HCT116 (cell line): ENCODE data around the gene SUPT3H. TPM values are rescaled to one million over a fixed set of nuclear protein-coding genes. Genes with fewer than 3 reads are reported as not detected.

Source experiments
- ATAC-seq: fragments of 200-7000 bp; cut with Tn5 transposase; 2 replicates; pipeline ENCODE4 v1.9.1; 2020; ENCODE audit warnings: mild to moderate bottlenecking, moderate library complexity
- BruUV-seq: library from RNA; stranded (reverse); fragments of 400-500 nt; replicated peaks from 2 replicates; lab custom pipeline; 2021; lab: Mats Ljungman, UMichigan
- CTCF ChIA-PET: fragments of 300-600 bp; sonication (Branson Sonifier 250); formaldehyde crosslinking; loops from one replicate; lab custom pipeline; 2021; ENCODE audit warnings: antibody characterized with exemption; lab: Charles Lee
- POLR2A ChIA-PET: fragments of 300-600, 350-600 bp; sonication (Branson Sonifier 250); formaldehyde crosslinking; loops from one replicate; lab custom pipeline; 2021; ENCODE audit warnings: antibody characterized with exemption; lab: Charles Lee
- RAD21 ChIA-PET, 2 experiments: fragments of 300-600 bp; sonication (Branson Sonifier 250); formaldehyde crosslinking; loops; one replicate each; lab custom pipeline; 2023; ENCODE audit warnings: low total read pairs in 2 of 2; ENCODE audit not compliant: uncharacterized antibody in 2 of 2, unreplicated experiment in 2 of 2, low non-redundant PET in 1 of 2; lab: Charles Lee
- DNase-seq: peaks from one replicate; pipeline ENCODE4 v3.0.0-alpha.2; 2010; ENCODE audit warnings: low read depth, low spot score
- H2AFZ ChIP-seq: fragments of 200-600 bp; shearing (Covaris generic), sonication (generic); 2 replicates; pipeline ENCODE4 v1.6.1; 2017; ENCODE audit warnings: low read depth, mixed run types, mixed read lengths, antibody characterized with exemption, low read length; ENCODE audit not compliant: poor library complexity, severe bottlenecking
- H3K27ac ChIP-seq: 2 replicates; pipeline ENCODE4 v1.5.1; 2012; ENCODE audit warnings: low read depth, low read length
- H3K27me3 ChIP-seq: fragments of 200-600 bp; sonication (generic); 2 replicates; pipeline ENCODE4 v1.6.1; 2016; ENCODE audit warnings: mixed run types, low read length, mixed read lengths; ENCODE audit not compliant: insufficient read depth
- H3K36me3 ChIP-seq, 2 experiments: fragments of 200-500 bp in 1 of 2; fragments of 200-600 bp in 1 of 2; sonication (Bioruptor generic) in 1 of 2; sonication (generic) in 1 of 2; 2 replicates each; pipeline versions ENCODE4 v1.5.1 to v1.6.1; 2014 to 2016; ENCODE audit warnings: low read length in 2 of 2, inconsistent platforms in 1 of 2, mixed read lengths in 1 of 2, mixed run types in 1 of 2; ENCODE audit not compliant: insufficient read depth in 2 of 2, control insufficient read depth in 1 of 2
- H3K4me1 ChIP-seq, 2 experiments: fragments of 200-600 bp in 1 of 2; sonication (generic) in 1 of 2; 2 replicates each; pipeline versions ENCODE4 v1.5.1 to v1.6.1; 2012 to 2017; ENCODE audit warnings: low read length in 2 of 2, inconsistent platforms in 1 of 2, mild to moderate bottlenecking in 1 of 2, mixed read lengths in 1 of 2, mixed run types in 1 of 2, moderate library complexity in 1 of 2; ENCODE audit not compliant: insufficient read depth in 2 of 2, control insufficient read depth in 1 of 2
- H3K4me2 ChIP-seq: fragments of 200-600 bp; sonication (generic); 2 replicates; pipeline ENCODE4 v1.6.1; 2017; ENCODE audit warnings: mixed run types, low read length, mixed read lengths
- H3K4me3 ChIP-seq, 2 experiments: fragments of 200-600 bp in 1 of 2; sonication (generic) in 1 of 2; replicated peaks in 1 of 2; 2 replicates each; pipeline ENCODE4 v1.5.1; 2011 to 2016; ENCODE audit warnings: low read length in 2 of 2, control low read depth in 1 of 2, low read depth in 1 of 2, mild to moderate bottlenecking in 1 of 2, mixed read lengths in 1 of 2, mixed run types in 1 of 2
- H3K79me2 ChIP-seq: fragments of 200-600 bp; sonication (generic); 2 replicates; pipeline ENCODE4 v1.6.1; 2017; ENCODE audit warnings: mild to moderate bottlenecking, mixed run types, low read length, moderate library complexity, mixed read lengths; ENCODE audit not compliant: insufficient read depth
- H3K9ac ChIP-seq: fragments of 200-600 bp; sonication (generic); 2 replicates; pipeline ENCODE4 v1.6.1; 2016; ENCODE audit warnings: low read length, mixed read lengths
- H3K9me2 ChIP-seq: fragments of 200-600 bp; sonication (generic), shearing (Covaris generic); 2 replicates; pipeline ENCODE4 v1.6.1; 2017; ENCODE audit warnings: mixed run types, mild to moderate bottlenecking, moderate library complexity; ENCODE audit not compliant: insufficient read depth
- H3K9me3 ChIP-seq, 2 experiments: fragments of 200-500 bp in 1 of 2; fragments of 200-600 bp in 1 of 2; sonication (Bioruptor generic) in 1 of 2; sonication (generic) in 1 of 2; 2 replicates each; pipeline ENCODE4 v1.6.1; 2014 to 2017; ENCODE audit warnings: low read length in 2 of 2, mixed read lengths in 2 of 2, inconsistent platforms in 1 of 2, low read depth in 1 of 2, mild to moderate bottlenecking in 1 of 2, mixed run types in 1 of 2, moderate library complexity in 1 of 2; ENCODE audit not compliant: control insufficient read depth in 1 of 2, insufficient read depth in 1 of 2
- H4K20me1 ChIP-seq: fragments of 200-600 bp; sonication (generic), shearing (Covaris generic); 2 replicates; pipeline ENCODE4 v1.6.1; 2017; ENCODE audit warnings: mixed run types, mild to moderate bottlenecking, moderate library complexity; ENCODE audit not compliant: insufficient read depth
- CBX3 ChIP-seq: IDR thresholded peaks from 2 replicates; pipeline ENCODE4 v1.6.1; 2012; ENCODE audit warnings: low read depth
- CEBPB ChIP-seq: IDR thresholded peaks from 2 replicates; pipeline ENCODE4 v1.6.1; 2012; ENCODE audit warnings: low read depth
- CTCF ChIP-seq, 3 experiments: fragments of 200-600 bp in 1 of 3; sonication (generic) in 1 of 3; IDR thresholded peaks in 2 of 3; conservative IDR thresholded peaks in 1 of 3; 2 replicates each; pipeline ENCODE4 v1.5.1; 2012 to 2017; ENCODE audit warnings: low read depth in 2 of 3, low read length in 2 of 3, antibody characterized with exemption in 1 of 3, borderline replicate concordance in 1 of 3, control low read depth in 1 of 3, mild to moderate bottlenecking in 1 of 3, mixed read lengths in 1 of 3, mixed run types in 1 of 3, moderate library complexity in 1 of 3; ENCODE audit not compliant: insufficient read depth in 1 of 3
- EZH2 ChIP-seq: fragments of 200-600 bp; sonication (generic); IDR thresholded peaks from 2 replicates; pipeline ENCODE4 v1.6.1; 2017; ENCODE audit warnings: antibody characterized with exemption, mixed run types
- EZH2phosphoT487 ChIP-seq: fragments of 200-600 bp; IDR thresholded peaks from 2 replicates; pipeline ENCODE4 v1.6.1; 2018; ENCODE audit warnings: antibody characterized with exemption, borderline replicate concordance
- JUND ChIP-seq: IDR thresholded peaks from 2 replicates; pipeline ENCODE4 v1.6.1; 2012
- MAX ChIP-seq: IDR thresholded peaks from 2 replicates; pipeline ENCODE4 v1.6.1; 2012
- POLR2AphosphoS5 ChIP-seq: IDR thresholded peaks from 2 replicates; pipeline ENCODE4 v1.6.1; 2011; ENCODE audit warnings: mild to moderate bottlenecking, low read depth, low read length, moderate library complexity
- RAD21 ChIP-seq: IDR thresholded peaks from 2 replicates; pipeline ENCODE4 v1.6.1; 2012; ENCODE audit warnings: low read depth, mild to moderate bottlenecking
- REST ChIP-seq: IDR thresholded peaks from 2 replicates; pipeline ENCODE4 v1.6.1; 2012; ENCODE audit warnings: low read depth
- SRF ChIP-seq: IDR thresholded peaks from 2 replicates; pipeline ENCODE4 v1.6.1; 2012; ENCODE audit warnings: low read depth
- YY1 ChIP-seq: IDR thresholded peaks from 2 replicates; pipeline ENCODE4 v1.6.1; 2011; ENCODE audit warnings: low read length, low read depth, moderate library complexity, mild to moderate bottlenecking; ENCODE audit not compliant: insufficient replicate concordance; ENCODE audit errors: extremely low read depth
- ZBTB33 ChIP-seq: IDR thresholded peaks from 2 replicates; pipeline ENCODE4 v1.6.1; 2011; ENCODE audit warnings: mild to moderate bottlenecking, low read length, moderate library complexity; ENCODE audit not compliant: insufficient replicate concordance; ENCODE audit errors: extremely low read depth
- ZFX ChIP-seq: fragments of 450-650 bp; IDR thresholded peaks from 2 replicates; pipeline ENCODE4 v1.6.1; 2017
- intact Hi-C: fragments of 100-400 bp; cut with micrococcal nuclease; formaldehyde crosslinking; loops from 2 replicates; pipeline ENCODE4 v1.10.0; 2022
- total RNA-seq: library from RNA; stranded (reverse); gene quantifications from one replicate; pipeline ENCODE4 v1.2.1, GENCODE V29; 2021; ENCODE audit not compliant: unreplicated experiment

SUPT3H gene
- total RNA-seq, 1 experiment from 2014 or later: 7.4 TPM

GRCh38 chr6:44850312-44850711 is 527.4 kb downstream of the SUPT3H start (continued):
- TF ChIP-seq REST (no peak), ZBTB33 (no peak), RAD21 (no peak)
- TF ChIP-seq, all 23 proteins: peak for 0

- Histone ChIP-seq H3K27me3 (no peaks in the 10 kb centered on the region), H3K9me2 (no peaks in the 10 kb centered on the region), H3K36me3 (no peaks in the 10 kb centered on the region), H3K4me3 (no peak overlapping the region), H4K20me1 (no peaks in the 10 kb centered on the region), H3K9me3 (no peaks in the 10 kb centered on the region), H3K9ac (no peak overlapping the region), H3K79me2 (no peaks in the 10 kb centered on the region), H3K27ac (no peak overlapping the region), H3K4me2 (no peak overlapping the region), H2AFZ (no peak overlapping the region), H3K4me1 (no peaks in the 10 kb centered on the region)
- intact Hi-C loops: no loop called here
- BruUV-seq: no TSS peak
- ATAC-seq (no peak), DNase-seq (no peak)
- CTCF ChIA-PET: no interaction called here
- RAD21 ChIA-PET: no interaction called here
- POLR2A ChIA-PET: no interaction called here
- TF ChIP-seq CEBPB (no peak), YY1 (no peak), MAX (no peak), ZFX (no peak), EZH2phosphoT487 (no peak), EZH2 (no peak), CTCF (IDR thresholded peaks at IDR 0.05 in 2 of 3, conservative IDR thresholded peaks at IDR 0.05 in 1 of 3; ENCODE audit: borderline replicate concordance in 1 of 3, insufficient read depth in 1 of 3, low read depth in 2 of 3, low read length in 2 of 3) (no peak), REST (no peak), POLR2AphosphoS5 (no peak), RAD21 (no peak), CBX3 (no peak), SRF (no peak), JUND (no peak)
Measured at GRCh38 chr6:44849806-44850205, 527.9 kb downstream of the SUPT3H start.
